Mucosa of rectum (tissue), 2 donors: ENCODE measurements around the gene CBS.
A peak's percentile ranks its signal among the peaks of the same experiment; 100 is the strongest.
"Not testable (repeated sequence)": the region's sequence is repeated elsewhere in the genome, so short reads cannot be mapped to it uniquely, and the experiment has no call there.

Experiments
- H3K27ac ChIP-seq, 2 donors: one replicate each; pipeline ENCODE4 v1.7.0; 2013; ENCODE audit warnings: inconsistent platforms in 2 of 2, low read depth in 2 of 2, low read length in 2 of 2
- H3K27me3 ChIP-seq, 2 donors: one replicate each; pipeline ENCODE4 v1.7.0; 2013; ENCODE audit warnings: low read length in 2 of 2; ENCODE audit not compliant: control insufficient read depth in 2 of 2, insufficient read depth in 2 of 2
- H3K36me3 ChIP-seq, 2 donors: one replicate each; pipeline ENCODE4 v1.7.0; 2013; ENCODE audit warnings: low read length in 2 of 2; ENCODE audit not compliant: control insufficient read depth in 2 of 2, insufficient read depth in 2 of 2
- H3K4me1 ChIP-seq, 2 donors: one replicate each; pipeline ENCODE4 v1.7.0; 2013; ENCODE audit warnings: low read length in 2 of 2, mild to moderate bottlenecking in 1 of 2; ENCODE audit not compliant: control insufficient read depth in 2 of 2, insufficient read depth in 2 of 2
- H3K4me3 ChIP-seq, 2 donors: one replicate each; pipeline ENCODE4 v1.7.0; 2013; ENCODE audit warnings: low read length in 2 of 2
- H3K9ac ChIP-seq, 2 donors: one replicate each; pipeline ENCODE4 v1.7.0; 2013; ENCODE audit warnings: low read length in 2 of 2, low read depth in 1 of 2, mild to moderate bottlenecking in 1 of 2
- H3K9me3 ChIP-seq, 2 donors: one replicate each; pipeline ENCODE4 v1.7.0; 2013; ENCODE audit warnings: low read length in 2 of 2; ENCODE audit not compliant: control insufficient read depth in 2 of 2
- donor health status: healthy.
- donor health status: Normal muscosa, but diverticular disease.

Gene CBS

DNA sequence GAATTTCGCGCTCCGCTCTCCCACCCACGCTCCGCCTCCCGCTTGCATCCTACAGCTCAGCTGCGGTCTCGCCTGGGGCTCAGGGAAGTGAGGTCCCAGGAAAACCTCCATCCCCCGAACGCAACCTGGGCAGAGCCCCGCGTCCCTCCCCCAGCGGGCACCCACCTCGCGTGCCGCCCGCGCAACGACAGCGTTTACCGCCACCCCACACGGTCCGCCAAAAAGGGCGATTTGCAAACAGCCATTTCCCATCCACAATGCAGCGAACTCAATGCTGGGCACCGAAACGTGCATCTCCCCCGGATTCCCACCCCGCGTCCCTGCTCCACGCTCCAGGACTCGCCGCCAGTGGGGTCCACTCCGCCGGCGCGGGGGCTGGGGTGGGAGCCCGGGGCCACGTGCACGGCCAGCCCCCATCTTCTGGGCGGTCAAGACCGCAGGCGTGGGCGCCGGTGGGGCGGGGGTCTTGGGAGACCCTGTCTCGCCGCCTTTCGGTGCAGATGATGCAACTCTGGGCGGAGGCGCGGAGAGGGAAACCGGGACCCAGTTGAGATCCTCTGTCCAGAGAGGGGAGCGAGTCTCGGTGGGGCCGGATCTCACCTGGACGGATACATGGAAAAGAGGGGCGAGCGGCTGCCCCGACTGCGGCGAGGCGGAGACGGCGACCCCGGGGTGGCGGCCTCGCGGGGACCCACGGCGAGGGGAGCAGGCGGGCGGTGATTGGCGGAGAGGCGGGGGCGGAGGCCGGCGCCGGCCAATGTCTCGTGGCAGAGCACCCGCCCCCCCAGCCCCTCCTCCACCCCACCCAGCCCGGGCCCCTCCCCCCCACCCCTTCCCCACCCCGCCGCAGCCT, at the start of gene CBS:
Gene CBS, minus strand, starts transcription at position 666 of the 853 bp plus-strand sequence. CDS start 3,642 bp downstream, outside the sequence.
- not testable (repeated sequence) for H3K9ac ChIP-seq, H3K4me1 ChIP-seq, H3K27me3 ChIP-seq, H3K36me3 ChIP-seq, H3K9me3 ChIP-seq, H3K4me3 ChIP-seq, H3K27ac ChIP-seq

DNA sequence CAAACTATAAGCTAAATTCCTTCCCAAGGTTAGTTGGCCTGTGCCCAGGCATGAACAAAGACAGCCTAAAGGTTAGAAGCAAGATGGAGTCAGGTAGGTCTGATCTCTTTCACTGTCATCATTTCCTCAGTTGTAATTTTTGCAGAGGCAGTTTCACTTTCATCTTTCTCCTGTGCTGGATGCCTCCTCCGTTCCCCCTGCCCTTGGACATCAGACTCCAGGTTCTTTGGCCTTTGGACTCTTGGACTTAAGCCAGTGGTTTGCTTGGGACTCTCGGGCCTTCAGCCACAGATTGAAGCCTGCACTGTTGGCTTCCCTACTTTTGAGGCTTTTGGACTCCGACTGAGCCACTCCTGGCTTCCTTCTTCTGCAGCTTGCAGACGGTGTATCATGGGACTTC, 40.3 kb upstream of the CBS start:
- H3K27ac ChIP-seq, H3K27me3 ChIP-seq, H3K4me1 ChIP-seq, H3K9ac ChIP-seq, H3K4me3 ChIP-seq, H3K36me3 ChIP-seq, H3K9me3 ChIP-seq: not testable (repeated sequence)

DNA sequence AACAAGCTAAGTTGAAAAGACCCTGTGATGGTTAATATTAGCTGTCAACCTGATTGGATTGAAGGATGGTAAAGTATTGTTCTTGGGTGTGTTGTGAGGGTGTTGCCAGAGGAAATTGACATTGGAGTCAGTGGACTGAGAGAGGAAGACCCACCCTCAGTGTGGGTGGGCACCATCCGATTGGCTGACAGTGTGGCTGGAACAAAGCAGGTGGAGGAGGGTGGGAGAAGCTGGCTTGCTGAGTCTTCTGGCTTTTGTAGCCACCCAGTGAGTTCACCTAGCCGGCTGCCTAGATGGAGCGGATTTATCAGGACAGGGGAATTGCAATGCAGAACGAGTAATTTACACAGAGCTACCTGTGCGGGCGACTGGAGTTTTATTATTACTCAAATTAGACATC, 38.8 kb upstream of the CBS start:
- not testable (repeated sequence) for H3K9me3 ChIP-seq, H3K27ac ChIP-seq, H3K4me3 ChIP-seq, H3K9ac ChIP-seq, H3K36me3 ChIP-seq, H3K27me3 ChIP-seq, H3K4me1 ChIP-seq

DNA sequence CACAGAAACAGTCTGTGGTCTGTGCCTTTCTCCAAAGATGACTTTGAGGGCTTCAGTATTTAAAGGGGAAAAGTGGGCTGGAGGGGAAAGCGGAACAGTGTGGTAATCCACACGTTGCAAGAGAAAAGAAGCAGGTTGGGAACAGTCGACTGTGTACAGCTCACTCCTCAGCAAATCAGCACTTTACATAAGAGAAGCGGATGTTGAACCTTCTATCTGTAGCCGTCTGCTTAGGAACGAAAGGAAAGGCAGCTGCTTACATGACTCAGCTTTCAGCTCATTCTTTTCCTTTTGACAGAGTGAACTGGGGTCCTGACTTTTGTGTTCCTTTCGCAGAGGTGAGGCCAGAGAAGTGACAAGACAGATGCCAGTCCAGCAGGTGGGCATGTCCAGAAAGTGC, 33.4 kb upstream of the CBS start:
- H3K27me3 ChIP-seq, H3K9ac ChIP-seq, H3K9me3 ChIP-seq, H3K4me1 ChIP-seq, H3K36me3 ChIP-seq, H3K27ac ChIP-seq, H3K4me3 ChIP-seq: not testable (repeated sequence)

DNA sequence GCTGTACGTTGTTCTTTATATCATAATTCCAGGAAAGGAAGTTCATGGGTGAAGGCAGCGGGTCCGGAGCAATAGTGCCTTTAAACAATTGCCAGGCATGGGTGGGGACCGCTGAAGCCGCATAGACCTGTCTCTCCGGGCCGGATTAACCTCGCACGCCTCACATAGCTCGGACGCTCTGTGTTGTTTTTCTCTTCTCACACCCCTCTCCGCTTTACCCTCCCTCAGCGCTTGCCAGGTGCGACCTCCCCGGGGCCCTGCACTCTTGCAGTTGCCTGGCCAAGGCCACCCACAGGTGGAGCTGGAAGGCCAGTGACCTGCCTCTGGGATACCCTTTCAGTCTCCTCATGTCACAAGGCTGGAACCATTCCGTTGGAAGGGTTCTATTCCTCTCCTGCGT, 32.5 kb upstream of the CBS start:
- not testable (repeated sequence) for H3K9me3 ChIP-seq, H3K36me3 ChIP-seq, H3K27me3 ChIP-seq, H3K4me1 ChIP-seq, H3K27ac ChIP-seq, H3K9ac ChIP-seq, H3K4me3 ChIP-seq

DNA sequence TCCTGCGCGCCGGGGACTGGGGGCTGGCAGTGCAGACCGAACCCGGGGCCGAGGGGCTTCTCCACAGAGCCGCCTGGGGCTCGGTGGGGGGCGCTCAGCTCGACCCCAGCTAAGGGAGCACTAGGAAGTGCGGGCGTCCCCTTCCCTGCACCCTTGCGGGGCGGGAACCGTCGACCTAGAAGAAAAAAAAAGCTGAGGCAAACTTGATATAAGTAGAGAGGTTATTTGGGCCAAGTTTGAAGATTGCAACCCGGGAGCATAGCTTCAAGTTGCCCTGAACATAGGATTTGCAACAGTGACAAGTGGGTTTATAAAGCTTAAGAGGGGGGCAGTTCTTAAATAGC, 32.1 kb upstream of the CBS start:
- H3K27me3 ChIP-seq, H3K27ac ChIP-seq, H3K9me3 ChIP-seq, H3K36me3 ChIP-seq, H3K9ac ChIP-seq, H3K4me1 ChIP-seq, H3K4me3 ChIP-seq: not testable (repeated sequence)

DNA sequence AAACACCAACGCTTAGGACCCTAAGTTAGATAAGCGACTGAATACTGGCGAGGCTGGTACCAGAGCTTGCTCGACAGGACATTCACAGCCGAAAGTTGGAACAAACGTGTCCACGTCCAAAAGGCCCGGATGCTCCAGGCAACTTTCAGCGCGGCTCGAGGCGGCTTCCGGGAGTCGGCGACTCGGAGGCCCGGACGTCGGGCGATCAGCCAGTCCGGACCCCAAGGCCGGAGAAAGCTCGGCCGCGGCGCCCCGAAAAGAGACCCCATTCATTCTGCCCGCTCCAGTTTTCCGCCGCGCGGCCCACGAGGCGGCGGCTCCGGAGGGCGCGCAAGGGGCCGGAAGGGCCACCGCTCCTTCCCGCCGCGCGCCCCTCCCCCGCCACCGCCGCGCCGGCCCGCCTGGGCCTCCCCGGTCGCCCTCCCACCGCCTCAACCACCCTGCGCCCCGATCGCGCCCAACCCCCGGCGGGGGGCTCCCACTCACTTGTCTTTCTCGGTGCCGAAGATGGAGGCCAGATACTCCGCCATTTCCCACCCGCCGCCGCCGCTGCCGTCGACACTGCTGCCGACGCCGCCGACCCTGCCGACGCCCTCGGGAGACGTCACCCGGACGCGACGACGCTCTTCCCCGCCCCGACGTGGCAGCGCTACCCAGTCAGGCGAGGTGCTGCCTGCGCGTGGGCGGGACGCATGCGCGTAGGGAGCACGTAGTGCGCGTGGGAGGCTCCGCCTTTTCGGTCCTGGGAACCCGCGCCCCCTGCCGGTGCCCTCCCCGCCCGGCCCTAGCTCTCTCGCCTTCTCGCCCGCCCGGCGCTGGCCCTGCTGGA, 31.5 kb upstream of the CBS start, which contains the start of gene U2AF1:
Gene U2AF1, minus strand, starts transcription at position 606 of the 829 bp plus-strand sequence. Its CDS starts 76 bp downstream, at position 530.
- H3K4me3 ChIP-seq: peak within 1 kb of the TSS in 1 of 2 donors; percentile 69
- H3K27ac ChIP-seq: peak within 1 kb of the TSS in 1 of 2 donors; percentile 32

DNA sequence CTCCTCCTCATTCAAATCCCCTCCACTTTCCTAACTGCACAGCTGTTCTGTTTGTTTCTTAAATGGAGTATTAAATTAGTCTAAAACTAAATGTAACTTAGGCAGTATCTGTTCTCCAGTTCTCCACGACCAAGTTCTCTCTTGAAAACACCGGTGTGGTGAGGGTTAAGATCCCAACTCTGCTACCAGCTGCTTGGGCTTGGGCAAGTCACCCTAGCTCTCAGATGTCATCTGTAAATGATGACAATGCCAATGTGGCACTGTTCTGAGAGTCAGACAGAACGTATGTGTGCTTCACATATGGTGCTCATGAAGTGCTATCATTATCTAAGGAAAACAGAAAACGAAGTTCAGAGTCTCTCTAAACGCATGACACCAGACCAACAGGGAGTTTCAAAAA, 29.0 kb upstream of the CBS start:
- not testable (repeated sequence) for H3K9ac ChIP-seq, H3K4me1 ChIP-seq, H3K27ac ChIP-seq, H3K27me3 ChIP-seq, H3K4me3 ChIP-seq, H3K9me3 ChIP-seq, H3K36me3 ChIP-seq

More for the DNA sequence above, 31.5 kb upstream of the CBS start, which contains the start of gene U2AF1:
- H3K9ac ChIP-seq, H3K27me3 ChIP-seq, H3K4me1 ChIP-seq, H3K36me3 ChIP-seq, H3K9me3 ChIP-seq: not testable (repeated sequence)

DNA sequence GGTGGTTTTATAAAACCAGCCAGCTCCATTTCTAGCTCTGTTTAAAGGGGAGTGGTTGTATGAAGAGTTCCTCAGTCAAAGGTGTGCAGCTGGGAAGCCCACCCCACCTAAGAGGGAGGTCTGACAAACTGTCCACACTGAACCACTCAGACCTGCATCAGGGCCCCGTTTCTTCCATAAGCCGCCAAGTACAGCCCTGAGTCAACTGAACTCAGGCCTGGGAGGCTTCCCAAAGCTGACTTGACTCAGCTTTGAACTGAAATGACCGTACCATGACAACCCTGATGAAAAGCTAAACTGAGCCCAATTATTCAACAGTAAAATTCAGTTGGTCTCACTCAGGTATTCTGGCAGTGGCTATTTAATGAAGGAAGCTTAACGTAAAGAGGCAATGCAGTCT, 26.6 kb upstream of the CBS start:
- H3K4me1 ChIP-seq: not testable (repeated sequence)

DNA sequence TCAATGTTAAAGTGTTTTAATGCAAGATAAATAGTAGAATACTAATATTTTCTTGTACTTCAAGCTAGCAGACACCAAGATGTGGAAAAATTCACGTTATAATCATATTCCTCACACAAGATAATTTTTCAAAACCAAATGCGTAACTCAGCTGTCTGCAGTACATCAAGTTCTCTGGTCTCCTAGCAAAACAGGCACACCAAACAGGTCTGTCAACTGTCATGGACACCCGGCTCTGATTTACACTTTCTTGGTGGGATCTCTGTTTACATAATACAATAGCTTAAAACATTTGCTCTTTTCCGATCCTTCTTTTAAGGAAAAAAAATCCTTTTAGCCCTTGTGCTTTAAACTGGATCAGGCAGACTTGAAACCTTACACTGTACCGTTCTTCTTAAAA, 26.0 kb upstream of the CBS start:
- not testable (repeated sequence) for H3K27ac ChIP-seq, H3K27me3 ChIP-seq, H3K36me3 ChIP-seq, H3K9me3 ChIP-seq, H3K4me3 ChIP-seq, H3K9ac ChIP-seq, H3K4me1 ChIP-seq

More for the DNA sequence above, 26.6 kb upstream of the CBS start:
- not testable (repeated sequence) for H3K9me3 ChIP-seq, H3K27ac ChIP-seq, H3K4me3 ChIP-seq, H3K27me3 ChIP-seq, H3K36me3 ChIP-seq, H3K9ac ChIP-seq
